Fibroblast of skin of right quadriceps (primary cell): ENCODE results near the gene ERC2.

ENCODE experiments used
- DNase-seq: peaks from one replicate; pipeline ENCODE4 v3.0.0-alpha.2; 2013

Gene ERC2

DNA sequence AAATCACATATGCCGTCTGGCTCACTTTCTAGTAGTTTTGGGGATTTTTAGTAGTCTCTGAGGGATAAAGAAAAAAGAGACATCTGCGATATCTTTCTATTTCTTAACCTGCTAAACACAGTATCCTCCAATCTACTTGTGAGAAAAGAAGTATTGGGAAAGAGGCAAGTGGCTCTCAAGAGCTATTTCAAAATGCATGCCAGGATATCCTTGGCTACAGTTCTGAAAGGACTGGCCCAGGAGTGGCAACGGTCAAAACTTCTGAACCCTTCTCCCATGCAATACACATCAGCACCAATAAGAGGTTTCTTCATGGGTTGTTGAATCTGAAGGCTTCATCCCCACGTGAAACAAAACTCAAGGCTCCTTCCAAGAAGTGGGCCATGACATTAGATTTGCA lies 777.1 kb downstream of the ERC2 start:
- no peak for DNase-seq

GRCh38 chr3:55690726-55691125 lies 777.5 kb downstream of the ERC2 start:
- DNase-seq: no peak

DNA sequence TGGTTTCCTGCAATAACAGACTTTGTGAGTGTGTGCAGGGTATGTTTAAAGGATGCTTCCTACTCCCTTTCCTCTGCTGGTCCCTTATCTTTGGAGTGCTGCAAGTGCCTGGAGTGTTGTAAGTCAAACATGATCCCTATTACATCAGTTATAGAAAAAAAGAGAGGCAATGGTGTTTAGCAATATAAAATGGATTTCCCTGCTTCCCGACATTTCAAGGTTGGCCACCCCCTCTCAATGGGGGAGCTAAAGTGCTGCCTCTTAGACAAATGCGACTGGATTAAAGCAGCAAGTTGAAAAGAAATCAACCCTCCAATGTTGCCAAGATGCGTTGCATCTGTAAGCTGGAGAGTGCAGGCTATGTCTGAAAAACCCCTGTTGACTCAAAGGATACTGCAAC lies 778.1 kb downstream of the ERC2 start:
- no peak for DNase-seq

DNA sequence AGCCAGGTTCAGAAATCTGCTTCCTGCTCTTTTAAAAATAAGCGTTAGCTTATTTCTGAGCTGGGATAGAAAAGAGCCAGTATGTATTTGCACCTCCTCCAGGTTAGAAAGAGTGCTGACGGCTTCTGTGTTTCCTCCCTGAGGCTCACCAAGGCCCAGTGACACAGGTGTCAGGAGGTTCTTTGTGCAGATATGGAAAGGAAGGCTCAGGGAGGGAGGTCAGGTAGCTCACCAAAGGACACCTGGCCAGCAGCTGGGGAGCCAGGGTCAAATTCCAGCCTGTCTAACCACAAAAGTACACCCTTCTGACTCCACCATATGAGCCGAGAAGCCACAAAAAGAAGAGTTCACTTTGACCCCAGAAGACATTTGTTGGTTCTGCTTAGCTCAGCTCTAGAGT lies 780.1 kb downstream of the ERC2 start:
- DNase-seq: no peak

GRCh38 chr3:55687526-55687925 lies 780.7 kb downstream of the ERC2 start:
- no peak for DNase-seq

GRCh38 chr3:55686426-55687254 lies 781.6 kb downstream of the ERC2 start:
- peak; percentile 56 for DNase-seq

- peak; percentile 23 for DNase-seq
Observed at GRCh38 chr3:55683666-55684270, 784.5 kb downstream of the ERC2 start.

GRCh38 chr3:55682461-55682860 lies 785.8 kb downstream of the ERC2 start:
- no peak for DNase-seq

- DNase-seq: no peak
Observed at GRCh38 chr3:55678546-55679216, 789.6 kb downstream of the ERC2 start.

- no peak for DNase-seq
Observed at GRCh38 chr3:55676643-55677042, 791.6 kb downstream of the ERC2 start.

- DNase-seq: no peak
Observed at GRCh38 chr3:55675478-55675877, 792.8 kb downstream of the ERC2 start.

GRCh38 chr3:55673764-55674163 lies 794.5 kb downstream of the ERC2 start:
- no peak for DNase-seq

DNA sequence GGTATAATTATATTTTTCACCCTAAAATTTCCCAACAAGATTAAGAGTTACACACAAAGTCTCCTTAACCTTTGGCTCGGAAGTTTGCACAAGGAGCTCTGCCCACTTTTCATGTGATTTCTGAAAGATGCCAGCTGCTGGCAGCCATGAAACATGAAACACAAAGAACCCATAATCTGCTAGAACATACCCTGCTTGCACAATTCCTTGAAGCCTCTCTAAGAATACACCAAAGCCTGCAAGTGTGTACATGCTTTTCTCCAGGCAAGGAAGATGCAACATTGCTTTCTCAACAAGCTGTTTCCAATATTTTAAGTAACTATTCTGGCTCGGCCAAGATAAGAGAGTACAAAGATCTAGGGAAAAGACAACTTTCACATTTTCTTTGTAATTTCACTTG lies 799.1 kb downstream of the ERC2 start:
- DNase-seq: no peak

GRCh38 chr3:55668359-55668758 lies 799.9 kb downstream of the ERC2 start:
- DNase-seq: peak; percentile 48

DNA sequence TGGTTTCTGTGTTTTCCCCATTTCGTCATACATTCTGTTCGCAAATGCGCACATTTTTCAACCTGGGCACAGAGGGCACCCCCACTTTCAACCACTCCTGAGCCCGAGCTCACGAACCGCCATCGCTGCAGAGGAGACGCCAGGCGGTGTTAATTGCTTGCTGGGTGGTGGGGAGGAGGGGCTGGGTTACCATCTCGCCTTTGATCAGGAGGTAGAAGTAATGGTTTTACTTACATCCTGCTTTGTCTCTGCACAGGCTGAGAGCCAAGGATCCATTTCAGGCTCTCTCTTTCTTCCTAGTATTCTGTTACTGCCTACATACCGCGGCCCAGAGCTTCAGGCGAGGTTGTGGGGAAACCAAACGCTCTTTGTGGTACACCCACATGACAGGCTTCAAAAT lies 803.9 kb downstream of the ERC2 start:
- DNase-seq: no peak

DNA sequence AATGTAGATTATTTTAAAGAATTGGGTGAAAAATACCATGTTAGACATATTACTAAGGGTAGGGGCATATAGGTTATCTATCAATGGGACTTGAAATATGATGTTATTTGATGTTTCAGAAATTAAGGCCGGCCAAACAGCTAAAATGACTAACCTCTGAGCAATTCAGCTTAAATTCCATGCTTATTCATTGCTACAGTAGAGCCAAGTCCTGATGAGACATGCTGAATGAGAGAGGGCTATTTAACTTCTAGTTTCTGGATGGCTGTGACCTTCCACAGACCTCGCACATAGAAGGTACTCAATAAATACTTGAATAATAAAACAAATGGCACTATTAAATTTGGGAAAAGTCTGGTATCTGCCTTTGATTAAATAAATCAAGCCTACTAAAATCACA lies 805.6 kb downstream of the ERC2 start:
- DNase-seq: peak; percentile 54

DNA sequence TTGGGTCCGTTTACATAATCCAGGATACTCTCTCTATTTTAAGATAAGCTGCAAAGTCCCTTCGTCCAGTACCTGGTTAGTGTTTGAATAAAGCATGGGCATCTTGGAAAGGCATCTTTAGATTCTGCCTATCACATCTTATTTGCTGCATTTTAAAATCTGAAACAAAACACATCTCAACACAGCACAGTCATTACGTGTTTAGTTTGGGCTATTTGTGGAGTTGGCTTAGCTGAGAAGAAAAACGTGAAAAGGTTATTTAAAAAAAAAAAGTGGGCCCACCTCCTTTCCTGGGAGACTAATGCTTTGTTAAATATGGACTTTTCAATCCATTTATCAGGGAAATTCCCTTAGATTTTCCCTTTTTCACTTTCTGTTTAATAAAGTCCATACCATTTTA lies 806.7 kb downstream of the ERC2 start:
- no peak for DNase-seq

GRCh38 chr3:55661141-55661540 lies 807.1 kb downstream of the ERC2 start:
- DNase-seq: no peak

DNA sequence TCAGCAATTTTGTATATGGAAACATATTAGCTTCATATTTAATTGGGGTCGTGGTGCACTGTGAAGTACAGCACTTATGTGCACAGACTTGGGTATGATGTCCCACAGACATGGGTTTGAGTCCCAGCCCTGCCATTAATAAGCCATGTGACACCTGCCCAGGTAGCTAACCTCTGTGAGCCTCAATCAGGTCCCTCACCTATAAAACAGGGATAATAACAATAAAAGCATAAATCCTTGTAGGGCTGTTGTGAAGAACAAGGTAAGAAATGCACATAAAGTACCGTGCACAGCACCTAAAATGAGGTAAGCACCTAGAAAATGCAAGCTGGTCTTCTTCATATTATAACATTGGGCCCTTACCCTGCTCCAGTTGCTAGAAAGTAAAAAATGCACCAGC lies 807.6 kb downstream of the ERC2 start:
- DNase-seq: no peak

- no peak for DNase-seq
Observed at GRCh38 chr3:55659701-55660100, 808.6 kb downstream of the ERC2 start.

DNA sequence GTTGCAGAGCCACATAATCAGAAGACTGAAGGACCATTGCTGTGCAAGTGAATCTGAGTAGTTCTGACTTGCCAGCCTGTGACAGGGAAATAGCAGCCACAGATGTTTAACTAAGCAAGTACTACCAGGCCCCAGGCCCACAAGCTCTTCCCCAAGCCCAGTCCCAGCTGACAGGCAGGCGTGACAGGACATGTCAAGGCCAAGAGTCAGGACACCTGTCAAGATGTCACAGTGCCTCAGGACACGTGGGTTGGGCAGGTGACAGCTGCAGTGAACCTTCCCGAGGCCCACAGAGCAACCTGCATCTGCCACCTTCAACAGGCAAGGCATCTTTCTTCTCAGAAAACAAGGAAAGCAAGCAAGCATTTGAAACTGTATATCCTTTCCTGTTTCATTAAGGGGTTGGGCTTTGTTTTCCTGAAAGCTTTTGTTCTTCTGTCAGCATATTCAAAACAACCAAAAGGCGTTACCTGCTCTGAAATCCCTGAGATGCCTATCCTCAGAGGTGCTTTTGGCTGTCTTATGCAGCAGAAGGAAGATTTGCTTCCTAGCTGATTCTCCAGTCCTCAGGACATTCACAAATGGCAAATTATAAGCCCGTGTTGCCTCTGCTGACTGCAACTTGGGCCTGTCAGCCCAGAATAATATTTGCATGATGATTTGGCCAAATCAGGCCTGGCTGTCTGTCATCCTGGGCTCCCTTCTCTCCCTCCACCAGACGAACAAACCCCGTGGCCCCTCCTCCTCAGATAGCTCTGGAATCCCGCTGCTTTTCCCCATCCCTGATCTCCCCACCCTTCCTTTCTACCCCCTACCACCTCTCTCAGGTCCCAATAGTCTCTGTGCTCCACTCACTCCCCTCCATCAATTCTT lies 809.3 kb downstream of the ERC2 start:
- no peak for DNase-seq

DNA sequence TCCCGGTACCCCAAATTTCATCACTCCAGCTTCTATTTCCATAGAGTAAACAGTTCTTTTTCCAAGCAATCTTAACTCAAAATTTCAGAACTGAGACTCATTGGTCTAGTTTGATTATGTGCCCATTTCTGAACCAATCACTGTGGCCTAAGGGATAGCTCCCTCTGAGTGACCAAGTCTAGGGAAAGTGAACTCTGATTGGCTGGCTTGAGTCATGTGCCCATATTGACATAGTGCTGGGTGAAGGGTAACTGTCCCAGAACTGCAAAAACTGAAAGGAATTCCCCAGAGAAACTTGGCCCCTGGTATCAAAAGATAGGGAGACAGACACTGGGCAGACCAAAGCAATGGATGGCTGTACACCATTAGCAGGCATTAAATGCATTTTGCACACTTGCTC lies 810.0 kb downstream of the ERC2 start:
- DNase-seq: no peak

DNA sequence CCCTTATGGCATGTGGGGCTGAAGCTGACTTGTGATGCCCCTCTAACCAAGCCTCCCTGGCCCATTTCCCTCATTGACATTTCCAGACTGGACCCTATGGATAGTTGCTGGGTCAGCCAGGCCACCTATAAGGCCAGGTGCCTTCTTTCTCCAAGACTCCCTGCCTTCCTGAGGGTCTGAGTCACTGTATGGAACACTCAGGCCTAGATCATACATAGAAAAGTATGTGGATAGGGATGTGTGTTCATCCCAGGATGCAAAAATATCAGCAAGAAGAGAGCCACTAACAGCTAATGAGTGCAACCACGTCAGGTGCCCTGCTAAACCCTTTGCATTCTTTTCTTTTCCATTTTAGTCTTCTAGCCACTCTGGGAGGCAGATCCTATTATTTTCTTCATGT lies 812.7 kb downstream of the ERC2 start:
- DNase-seq: no peak
